NCI-H1930 (cell line): ENCODE measurements around the gene EIF4G1.

Source experiments
- DNase-seq, 2 experiments: peaks; one replicate each; lab custom pipeline; 2025; lab: John Stamatoyannopoulos, UW

EIF4G1 gene

DNA sequence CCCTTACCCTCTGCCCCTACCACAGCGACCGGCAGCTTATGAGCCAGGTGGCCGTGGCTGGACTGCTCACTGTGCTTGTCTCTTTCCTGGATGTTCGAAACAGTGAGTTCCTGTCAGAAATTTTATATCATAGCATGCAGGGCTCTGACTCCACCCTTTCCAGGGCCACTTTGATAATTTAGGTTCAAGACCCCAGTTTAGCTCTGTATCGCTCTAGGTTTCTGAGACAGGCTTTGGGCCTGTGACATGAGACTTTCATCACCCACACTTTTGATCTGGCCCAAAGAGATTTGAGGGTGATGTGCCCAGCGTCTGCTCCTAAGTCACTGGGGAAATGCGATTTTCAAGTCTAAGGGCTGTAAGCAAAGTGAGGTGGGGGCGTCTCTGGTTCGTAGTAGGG lies 6.5 kb upstream of the EIF4G1 start:
- DNase-seq, result no peak

DNA sequence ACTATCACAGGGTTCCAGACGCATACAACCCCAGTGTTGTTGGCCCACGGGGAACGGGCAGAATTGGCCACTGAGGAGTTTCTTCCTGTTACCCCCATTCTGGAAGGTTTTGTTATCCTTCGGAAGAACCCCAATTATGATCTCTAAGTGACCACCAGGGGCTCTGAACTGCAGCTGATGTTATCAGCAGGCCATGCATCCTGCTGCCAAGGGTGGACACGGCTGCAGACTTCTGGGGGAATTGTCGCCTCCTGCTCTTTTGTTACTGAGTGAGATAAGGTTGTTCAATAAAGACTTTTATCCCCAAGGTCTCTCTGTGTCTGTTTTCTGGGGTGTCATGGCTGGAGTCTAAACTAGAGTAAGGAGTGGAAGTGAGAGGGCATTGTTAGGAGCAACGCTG lies 5.7 kb upstream of the EIF4G1 start:
- DNase-seq, result no peak

DNA sequence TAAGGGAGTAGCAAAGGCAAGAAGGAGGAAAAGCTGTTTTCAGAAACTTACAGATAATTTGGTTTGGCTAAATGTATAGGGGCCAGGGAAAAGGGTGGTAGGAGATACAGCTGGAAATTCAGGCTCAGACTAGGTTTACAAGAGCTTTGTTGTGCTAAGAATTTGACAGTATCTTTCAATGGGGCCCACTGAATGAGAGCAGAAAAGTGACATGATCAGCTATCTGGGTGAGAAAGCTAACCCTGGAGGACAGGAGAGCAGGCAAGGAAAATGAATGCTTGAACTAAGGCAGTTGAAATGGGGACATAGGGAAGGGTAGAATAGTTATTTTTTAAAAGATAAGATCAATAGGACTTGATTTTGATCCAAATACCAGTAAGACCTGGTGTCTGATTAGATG lies 2.8 kb upstream of the EIF4G1 start:
- DNase-seq, result no peak

DNA sequence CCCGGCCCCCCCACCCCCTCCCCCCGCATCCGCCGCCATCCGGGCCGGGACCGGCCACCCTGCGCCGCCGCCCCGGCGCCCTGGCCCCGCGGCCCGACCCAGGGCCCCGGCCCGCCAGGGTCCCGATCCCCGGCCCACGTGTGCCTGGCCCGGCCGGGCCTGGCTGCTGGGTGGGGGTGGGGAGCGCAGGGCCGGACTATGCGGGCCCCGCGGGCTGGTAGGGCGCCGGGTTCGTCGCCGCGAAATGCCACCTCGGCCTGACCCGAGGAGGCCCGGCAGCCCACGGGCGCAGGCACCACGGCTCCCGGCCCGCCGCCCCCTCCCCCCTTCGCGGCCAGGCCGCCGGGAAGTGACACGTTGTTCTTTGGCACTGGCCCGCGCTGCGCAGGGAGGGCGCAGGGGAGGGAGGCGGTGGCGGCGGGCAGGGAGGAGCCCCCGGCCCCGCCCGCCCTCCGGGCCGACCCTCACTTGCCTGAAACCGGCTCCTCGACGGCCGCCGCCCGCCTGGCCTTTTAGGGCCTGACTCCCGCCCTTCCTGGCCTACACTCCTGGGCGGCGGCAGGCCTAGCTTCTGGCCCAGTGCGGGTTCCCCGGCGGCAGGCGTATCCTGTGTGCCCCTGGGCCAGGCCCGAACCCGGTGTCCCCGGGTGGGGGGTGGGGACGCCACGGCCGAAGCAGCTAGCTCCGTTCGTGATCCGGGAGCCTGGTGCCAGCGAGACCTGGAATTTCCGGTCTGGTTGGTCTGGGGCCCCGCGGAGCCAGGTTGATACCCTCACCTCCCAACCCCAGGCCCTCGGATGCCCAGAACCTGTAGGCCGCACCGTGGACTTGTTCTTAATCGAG lies 515 bp downstream of the EIF4G1 start:
- no peak for DNase-seq

DNA sequence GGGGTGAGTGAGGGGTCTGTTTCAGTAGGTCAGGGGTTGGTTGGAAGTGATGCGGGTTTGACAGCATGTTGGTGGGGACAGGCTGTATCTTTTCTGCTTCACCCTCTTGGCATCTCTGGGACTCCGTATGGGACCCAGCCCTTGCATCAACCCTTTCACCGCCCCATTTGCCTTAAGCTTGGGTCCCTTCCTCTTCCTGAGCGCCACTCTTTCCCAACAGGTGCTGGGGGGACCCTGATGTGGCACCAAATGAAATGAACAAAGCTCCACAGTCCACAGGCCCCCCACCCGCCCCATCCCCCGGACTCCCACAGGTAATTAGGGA lies 1.1 kb downstream of the EIF4G1 start:
- DNase-seq, result no peak

DNA sequence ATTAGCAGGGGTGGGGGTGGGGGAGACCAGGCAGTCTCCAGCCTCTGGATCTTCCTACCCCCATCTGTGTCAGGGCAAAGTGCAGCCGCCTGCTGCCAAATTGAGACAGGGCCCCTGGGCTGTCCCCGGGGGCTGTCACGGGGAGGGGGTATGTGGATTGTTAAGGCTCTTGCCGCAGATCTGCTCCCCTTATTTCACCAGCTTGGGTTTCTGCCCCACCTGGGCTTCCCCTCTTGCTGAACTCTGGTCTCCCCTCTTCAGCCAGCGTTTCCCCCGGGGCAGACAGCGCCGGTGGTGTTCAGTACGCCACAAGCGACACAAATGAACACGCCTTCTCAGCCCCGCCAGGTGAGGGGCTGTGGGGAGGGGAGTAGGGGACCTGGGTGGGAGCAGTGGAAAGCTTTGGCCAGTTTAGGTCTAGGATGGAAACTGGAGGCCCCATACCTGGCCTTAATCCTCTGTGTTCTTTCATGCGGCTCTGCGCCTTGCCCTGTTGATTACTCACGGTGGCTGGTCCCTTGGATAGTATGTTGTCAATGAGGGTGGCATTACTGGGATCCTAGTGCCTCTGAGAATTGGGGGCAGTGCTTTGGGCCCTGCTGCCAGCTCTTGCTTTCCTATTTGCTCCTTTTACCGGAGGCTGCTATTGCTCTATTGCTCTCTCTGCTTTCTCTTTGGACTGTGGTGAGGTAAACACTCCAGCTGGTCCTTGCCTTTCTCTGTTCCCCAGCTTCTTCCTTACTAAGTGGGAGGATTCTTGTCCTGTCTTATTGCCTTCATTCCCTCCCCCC lies 1.7 kb downstream of the EIF4G1 start:
- no peak for DNase-seq

DNA sequence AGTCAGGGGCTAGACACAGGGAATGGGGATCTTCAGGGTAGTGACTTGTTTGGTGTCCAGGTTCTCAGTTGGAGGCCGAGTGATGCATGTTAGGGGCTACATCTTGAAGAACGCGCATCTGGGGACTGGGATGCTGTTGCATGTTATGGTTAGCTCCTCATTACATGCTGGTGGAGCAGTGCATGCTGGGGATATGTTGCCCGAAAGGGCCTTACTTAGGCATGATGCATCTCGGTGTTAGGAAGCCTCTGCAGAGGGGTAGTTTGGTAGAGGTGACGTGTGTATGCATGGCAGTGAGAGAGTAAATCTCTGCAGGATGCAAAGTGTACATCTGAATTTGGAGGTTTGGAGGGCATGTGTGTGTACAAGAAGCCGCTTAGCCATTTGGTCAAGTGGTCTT lies 2.4 kb downstream of the EIF4G1 start:
- no peak for DNase-seq

DNA sequence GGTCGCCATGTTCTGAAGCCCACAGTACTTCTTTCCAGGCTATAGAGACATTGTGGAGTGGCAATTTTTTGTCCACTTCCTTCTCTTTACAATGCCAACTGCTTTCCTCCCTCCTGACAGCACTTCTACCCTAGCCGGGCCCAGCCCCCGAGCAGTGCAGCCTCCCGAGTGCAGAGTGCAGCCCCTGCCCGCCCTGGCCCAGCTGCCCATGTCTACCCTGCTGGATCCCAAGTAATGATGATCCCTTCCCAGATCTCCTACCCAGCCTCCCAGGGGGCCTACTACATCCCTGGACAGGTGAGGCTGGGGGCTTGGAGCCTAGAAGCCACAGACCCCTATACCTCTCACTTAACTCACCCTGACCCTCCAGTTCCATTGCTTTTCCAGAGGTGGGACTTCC lies 2.8 kb downstream of the EIF4G1 start:
- no peak for DNase-seq

DNA sequence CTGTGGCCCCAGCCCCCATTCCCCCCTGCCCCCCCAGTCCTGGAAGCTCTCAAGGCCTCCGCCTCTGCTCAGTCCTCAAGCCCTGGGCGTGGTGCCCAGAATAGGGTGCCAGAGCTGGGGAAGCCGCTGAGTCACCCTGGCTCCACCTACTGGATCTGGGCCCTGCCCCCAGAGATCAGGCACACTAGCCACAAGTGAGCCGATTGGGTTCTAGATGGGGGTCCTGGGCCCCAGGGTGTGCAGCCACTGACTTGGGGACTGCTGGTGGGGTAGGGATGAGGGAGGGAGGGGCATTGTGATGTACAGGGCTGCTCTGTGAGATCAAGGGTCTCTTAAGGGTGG lies 5.7 kb downstream of the EIF4G1 start:
- DNase-seq, result no peak

DNA sequence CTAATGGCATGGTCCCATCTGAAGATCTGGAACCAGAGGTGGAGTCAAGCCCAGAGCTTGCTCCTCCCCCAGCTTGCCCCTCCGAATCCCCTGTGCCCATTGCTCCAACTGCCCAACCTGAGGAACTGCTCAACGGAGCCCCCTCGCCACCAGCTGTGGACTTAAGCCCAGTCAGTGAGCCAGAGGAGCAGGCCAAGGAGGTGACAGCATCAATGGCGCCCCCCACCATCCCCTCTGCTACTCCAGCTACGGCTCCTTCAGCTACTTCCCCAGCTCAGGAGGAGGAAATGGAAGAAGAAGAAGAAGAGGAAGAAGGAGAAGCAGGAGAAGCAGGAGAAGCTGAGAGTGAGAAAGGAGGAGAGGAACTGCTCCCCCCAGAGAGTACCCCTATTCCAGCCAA lies 7.3 kb downstream of the EIF4G1 start:
- DNase-seq, result no peak

DNA sequence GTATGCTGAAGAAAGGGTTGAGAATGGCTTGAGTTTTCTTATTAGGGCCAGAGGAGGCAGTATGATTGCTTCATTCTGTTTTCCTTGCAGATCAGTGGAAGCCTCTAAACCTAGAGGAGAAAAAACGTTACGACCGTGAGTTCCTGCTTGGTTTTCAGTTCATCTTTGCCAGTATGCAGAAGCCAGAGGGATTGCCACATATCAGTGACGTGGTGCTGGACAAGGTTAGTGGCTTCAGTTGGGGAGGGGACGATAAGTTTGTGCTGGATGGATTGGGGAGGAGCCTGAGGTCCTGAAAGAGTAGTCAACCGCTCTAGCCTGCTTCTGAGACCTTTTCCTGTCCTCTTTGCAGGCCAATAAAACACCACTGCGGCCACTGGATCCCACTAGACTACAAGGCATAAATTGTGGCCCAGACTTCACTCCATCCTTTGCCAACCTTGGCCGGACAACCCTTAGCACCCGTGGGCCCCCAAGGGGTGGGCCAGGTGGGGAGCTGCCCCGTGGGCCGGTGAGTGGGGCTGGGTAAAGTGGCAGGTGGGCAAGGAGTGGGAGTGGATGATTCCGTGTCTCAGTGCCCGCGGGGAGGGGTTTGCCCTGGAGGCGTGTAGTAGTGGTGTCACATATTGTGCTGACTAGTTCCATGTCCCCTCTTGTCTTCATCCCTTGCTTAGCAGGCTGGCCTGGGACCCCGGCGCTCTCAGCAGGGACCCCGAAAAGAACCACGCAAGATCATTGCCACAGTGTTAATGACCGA lies 8.5 kb downstream of the EIF4G1 start:
- no peak for DNase-seq

DNA sequence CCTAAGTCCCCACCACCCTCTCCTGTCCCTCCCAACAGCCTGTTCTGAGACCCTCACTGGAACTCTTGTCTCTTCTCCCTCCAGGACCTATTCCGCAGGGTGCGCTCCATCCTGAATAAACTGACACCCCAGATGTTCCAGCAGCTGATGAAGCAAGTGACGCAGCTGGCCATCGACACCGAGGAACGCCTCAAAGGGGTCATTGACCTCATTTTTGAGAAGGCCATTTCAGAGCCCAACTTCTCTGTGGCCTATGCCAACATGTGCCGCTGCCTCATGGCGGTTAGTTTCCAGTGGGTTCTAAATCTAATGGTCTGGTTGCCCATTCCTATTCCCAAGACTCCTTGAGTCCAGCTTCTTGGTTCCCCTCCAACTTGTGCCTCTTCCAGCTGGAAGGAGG lies 9.3 kb downstream of the EIF4G1 start:
- DNase-seq, result no peak

DNA sequence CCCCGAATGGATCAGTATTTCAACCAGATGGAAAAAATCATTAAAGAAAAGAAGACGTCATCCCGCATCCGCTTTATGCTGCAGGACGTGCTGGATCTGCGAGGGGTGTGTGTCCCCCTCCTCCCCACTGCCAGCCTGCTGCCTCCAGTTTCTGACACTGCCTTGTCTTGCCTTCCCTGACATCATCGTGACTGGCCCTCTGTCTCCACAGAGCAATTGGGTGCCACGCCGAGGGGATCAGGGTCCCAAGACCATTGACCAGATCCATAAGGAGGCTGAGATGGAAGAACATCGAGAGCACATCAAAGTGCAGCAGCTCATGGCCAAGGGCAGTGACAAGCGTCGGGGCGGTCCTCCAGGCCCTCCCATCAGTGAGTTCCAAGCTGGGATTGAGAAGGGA lies 10.9 kb downstream of the EIF4G1 start:
- DNase-seq, result no peak

DNA sequence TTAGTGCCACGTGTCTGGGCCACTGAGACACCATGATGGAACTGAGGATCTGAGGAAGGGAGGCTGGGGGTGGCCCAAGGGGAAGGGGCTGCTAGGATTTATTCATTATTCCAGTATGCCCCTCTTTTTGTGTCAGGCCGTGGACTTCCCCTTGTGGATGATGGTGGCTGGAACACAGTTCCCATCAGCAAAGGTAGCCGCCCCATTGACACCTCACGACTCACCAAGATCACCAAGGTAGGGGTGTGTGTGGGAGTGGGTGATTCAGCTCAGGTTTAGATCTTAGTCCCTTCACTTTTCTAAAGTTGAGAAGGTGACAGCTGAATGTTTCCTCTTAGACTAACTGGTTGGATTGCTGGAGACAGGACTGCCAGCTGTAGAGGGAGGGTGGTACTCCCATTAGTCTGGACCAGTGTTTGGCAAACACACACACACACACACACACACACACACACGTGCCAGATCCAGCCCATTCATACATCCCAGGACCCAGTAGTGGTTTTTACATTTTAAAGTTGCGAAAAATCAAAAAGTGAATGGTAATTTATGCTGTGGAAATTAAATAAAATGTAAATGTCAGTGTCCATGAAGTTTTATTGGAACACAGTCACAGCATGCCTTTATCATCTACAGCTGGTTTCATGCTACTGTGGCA lies 11.4 kb downstream of the EIF4G1 start:
- no peak for DNase-seq

DNA sequence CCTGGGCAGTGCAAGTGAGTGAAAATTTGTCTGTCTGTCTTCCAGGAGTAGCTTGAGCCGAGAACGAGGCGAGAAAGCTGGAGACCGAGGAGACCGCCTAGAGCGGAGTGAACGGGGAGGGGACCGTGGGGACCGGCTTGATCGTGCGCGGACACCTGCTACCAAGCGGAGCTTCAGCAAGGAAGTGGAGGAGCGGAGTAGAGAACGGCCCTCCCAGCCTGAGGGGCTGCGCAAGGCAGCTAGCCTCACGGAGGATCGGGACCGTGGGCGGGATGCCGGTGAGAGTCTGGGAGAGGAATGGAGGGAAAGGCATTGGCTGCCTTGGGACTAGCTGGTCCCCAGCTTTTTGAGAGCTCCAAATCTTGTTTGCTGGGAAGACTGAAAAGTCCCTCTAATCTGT lies 12.8 kb downstream of the EIF4G1 start:
- DNase-seq, result no peak

DNA sequence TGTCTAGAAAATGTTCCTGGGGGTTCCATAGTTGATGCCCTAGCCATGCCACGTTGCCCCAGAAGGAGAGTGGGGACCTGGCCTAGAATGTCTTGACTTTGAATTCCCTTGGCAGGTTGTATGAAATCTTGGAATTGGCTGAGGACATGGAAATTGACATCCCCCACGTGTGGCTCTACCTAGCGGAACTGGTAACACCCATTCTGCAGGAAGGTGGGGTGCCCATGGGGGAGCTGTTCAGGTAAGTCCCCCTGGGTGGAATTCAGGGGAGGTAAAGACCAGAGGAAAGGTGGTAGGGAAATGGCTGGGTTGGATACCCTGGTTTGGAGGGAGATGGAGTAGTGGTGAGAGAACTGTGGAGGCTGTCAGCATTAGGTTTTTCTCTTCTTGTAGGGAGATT lies 14.1 kb downstream of the EIF4G1 start:
- no peak for DNase-seq

DNA sequence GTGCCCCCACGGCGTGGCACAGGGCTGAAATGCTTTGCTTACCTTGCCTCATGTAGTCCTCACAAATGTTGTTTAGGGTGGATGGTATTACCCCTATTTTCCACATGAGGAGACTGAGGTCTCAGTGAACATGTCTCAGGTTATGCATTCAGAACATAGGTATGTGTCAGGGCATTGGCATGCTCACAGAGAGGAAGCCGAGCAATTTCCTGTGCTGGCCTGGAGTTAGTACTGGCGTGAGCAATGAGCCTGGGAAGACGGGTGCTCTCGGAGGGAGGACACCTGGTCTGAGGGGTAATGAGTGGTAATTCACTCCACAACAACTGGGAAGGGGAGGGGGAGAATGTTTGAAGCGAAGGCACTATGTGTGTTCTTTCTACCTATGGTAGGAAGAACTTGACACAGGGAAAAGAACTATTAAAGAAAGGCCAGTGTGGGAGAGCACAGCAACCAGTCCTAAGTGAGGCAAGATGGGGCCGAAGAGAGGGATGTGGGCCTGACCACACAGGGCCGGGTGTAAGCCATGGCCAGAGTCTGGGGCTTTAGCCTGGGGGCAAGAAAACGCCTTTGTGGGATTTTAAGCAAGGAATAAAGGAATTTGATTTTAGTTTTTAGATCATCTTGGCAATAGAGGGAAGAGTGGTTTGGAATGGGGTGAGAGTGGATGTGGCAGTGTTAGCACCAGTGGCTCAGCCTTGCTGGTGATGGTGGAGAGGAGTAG lies 18.1 kb downstream of the EIF4G1 start:
- DNase-seq, result no peak

DNA sequence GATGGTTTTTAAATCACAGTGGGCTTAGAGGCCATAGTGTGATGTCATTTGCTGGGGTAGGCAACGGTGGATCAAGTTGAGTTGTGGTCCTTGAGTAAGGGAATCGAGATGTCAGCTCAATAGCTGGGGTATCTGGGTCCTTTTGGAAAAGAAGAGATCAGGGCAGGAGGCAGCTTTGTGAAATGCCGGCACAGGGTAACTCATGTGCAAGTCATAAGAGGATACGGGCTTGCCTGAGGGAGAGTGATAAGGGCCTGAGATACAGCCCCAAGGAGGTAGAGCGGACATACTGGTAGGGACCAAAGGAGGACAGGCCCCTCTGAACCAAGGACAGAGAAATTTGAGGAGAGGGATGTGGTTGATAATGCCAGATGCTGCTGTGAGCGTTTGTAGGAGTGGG lies 18.8 kb downstream of the EIF4G1 start:
- no peak for DNase-seq

DNA sequence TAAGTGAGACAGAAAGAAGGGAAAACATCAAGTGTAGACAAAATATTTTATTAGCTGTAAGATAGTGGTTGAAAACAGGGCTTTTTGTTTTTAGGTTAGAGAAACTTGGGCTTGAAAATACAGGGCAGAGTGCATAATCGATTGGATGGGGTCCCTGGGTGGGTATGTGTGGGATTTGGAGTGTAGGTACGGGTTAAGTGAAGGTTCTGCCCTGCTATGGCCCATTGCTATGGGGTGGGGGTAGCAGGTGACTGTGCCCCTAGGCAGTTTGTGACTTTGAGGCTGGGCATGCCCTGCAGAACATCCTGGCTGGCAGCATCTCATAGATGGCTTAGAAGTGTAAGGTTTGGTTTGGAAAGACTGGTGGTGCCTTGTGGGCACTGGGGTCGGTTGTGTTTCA lies 19.3 kb downstream of the EIF4G1 start:
- no peak for DNase-seq

DNA sequence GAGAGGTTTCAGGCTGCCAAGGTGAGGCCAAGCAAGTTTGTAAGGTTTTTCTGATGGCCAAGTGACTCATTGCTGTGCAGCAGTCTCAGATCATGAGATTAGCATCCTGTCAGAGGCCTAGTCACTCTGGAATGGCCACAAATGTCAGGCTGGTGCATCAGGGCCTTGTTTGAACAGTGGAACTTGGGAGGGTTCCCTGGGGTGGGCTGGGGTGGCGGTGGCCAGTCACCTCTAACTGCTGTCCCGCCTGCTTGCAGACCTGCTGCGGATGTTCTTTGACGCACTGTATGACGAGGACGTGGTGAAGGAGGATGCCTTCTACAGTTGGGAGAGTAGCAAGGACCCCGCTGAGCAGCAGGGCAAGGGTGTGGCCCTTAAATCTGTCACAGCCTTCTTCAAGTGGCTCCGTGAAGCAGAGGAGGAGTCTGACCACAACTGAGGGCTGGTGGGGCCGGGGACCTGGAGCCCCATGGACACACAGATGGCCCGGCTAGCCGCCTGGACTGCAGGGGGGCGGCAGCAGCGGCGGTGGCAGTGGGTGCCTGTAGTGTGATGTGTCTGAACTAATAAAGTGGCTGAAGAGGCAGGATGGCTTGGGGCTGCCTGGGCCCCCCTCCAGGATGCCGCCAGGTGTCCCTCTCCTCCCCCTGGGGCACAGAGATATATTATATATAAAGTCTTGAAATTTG lies 20.2 kb downstream of the EIF4G1 start:
- no peak for DNase-seq

DNA sequence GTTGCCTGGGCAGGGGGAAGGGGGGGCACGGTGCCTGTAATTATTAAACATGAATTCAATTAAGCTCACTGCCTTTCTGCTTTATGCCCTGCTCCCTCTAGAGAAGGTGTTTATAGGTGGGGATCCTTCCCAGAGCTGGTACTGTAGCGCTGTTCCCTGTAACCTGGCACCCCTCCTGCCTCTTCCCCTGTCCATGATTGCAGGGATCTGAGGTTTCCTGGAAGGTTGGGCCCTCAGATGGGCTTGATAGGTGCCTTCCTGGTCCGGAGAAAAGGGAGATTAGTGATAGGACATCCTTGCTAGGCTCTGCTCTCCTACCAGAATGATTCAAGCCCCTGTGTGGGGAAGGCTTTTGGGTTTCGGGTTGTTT lies 20.9 kb downstream of the EIF4G1 start:
- DNase-seq, result peak in 1 of 2 experiments; percentile 13
